ENCODE results near the gene OR2G3.

- TF ChIP-seq YY1 (IDR thresholded peaks at IDR 0.05; ENCODE audit: insufficient read depth, insufficient read length), result no peak
- no peak for TF ChIP-seq ZNF274 (IDR thresholded peaks at IDR 0.05; ENCODE audit: low read depth, low read length)
- TF ChIP-seq SUZ12 (IDR thresholded peaks at IDR 0.05; ENCODE audit: extremely low read depth, insufficient read depth, insufficient read length), result no peak
These were observed 33.4 kb downstream of the OR2G3 start for GRCh38 chr1:247638781-247639180.
